NCI-H2081 (cell line): Measurements from ENCODE around the gene KCNH1.
"Not testable (repeated sequence)": the region's sequence is repeated elsewhere in the genome, so short reads cannot be mapped to it uniquely, and the experiment has no call there.

Experiments used
- DNase-seq, 2 experiments: peaks; one replicate each; lab custom pipeline; 2025; lab: John Stamatoyannopoulos, UW

The KCNH1 gene

DNA sequence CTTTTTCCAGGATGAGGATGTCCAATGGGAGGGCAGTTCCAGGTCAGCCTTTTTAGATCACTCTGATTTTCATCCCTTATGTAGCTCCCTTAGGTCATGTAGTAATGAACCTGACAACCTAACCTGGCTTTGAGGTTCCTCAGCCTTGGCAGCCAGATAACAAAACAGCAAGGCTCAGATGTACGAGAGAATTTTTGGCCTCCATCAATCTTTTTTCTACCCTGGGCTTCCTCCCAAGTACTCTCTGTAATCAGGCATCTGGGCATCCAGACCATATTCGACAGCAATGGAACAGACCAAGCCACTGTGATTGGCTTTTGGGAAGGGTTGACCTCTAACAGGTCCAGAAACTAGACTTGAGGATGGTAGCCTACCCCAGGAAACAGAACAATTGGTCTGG, 38.6 kb downstream of the KCNH1 start:
- no peak for DNase-seq

GRCh38 chr1:211092955-211093354, 41.0 kb downstream of the KCNH1 start:
- no peak for DNase-seq

GRCh38 chr1:211091867-211092266, 42.1 kb downstream of the KCNH1 start:
- DNase-seq, result no peak

GRCh38 chr1:211089536-211089935, 44.4 kb downstream of the KCNH1 start:
- DNase-seq, result no peak

GRCh38 chr1:211088156-211088555, 45.8 kb downstream of the KCNH1 start:
- DNase-seq, result no peak

- no peak for DNase-seq
Observed at GRCh38 chr1:211082824-211083223, 51.1 kb downstream of the KCNH1 start.

DNA sequence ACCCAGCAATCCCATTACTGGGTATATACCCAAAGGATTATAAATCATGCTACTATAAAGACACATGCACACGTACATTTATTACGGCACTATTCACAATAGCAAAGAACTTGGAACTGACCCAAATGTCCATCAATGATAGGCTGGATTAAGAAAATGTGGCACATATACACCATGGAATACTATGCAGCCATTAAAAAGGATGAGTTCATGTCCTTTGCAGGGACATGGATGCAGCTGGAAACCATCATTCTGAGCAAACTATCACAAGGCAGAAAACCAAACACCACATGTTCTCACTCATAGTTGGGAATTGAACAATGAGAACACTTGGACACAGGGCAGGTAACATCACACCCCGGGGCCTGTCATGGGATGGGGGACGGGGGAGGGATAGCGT, 52.5 kb downstream of the KCNH1 start:
- not testable (repeated sequence) for DNase-seq

DNA sequence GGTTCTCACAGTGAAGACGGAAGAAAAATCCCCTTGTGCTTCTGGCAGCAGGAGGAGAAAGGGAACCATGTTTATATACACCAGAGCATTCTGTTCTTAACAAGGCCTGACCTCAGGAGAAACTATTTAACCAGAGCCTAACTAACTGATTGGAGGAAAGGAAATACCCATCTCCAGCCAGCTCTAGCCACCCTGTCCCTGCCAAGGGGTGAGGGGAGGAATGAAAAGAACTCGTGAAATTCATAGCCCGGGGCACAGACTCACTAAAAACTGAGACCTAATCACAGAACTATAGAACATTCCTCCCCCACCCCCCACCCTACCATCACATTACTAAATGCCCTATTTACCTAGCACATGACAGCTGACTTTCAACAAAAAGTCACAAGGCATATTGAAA, 65.0 kb downstream of the KCNH1 start:
- DNase-seq, result no peak

DNA sequence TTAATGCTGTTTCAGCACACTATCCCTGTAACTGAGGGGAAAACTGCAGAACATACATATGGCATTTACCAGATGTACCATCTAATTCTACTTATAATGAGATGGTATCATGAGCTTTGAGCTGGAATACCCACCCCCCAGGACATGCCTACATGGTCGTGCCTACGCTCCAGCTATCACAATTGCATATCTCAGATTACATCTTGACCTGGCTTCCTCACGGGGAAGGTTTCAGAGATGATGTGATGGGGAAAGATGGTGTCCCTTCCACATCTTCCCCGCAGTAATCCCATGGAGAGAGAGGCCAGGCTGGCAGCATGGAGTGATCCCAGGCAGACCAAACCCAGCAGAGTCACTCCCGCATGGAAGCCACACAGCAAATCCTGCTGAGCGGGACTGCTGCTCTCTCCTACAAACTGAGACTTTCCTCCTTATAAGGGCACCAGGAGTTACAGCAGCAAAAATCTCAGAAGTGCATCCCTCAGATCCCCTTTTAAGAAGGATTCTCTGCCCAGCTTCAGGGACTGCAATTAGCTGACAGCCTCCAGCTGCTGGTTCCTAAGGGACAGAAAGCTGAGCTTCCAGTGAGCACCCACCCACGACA, 67.1 kb downstream of the KCNH1 start:
- DNase-seq, result no peak

DNA sequence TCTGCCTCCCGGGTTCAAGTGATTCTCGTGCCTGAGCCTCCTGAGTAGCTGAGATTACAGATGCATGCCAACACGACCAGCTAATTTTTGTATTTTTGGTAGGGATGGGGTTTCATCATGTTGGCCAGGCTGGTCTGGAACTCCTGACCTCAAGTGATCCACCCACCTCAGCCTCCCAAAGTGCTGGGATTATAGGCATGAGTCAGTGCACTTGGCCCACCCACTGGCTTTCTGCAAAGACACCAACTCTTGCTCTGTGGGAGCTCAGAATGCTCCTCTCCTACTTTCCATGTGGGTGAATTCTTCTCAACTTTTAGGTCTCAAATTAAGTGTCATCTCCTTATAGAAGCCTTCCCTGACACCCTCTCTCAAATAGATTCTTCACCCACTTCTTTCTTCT, 92.1 kb downstream of the KCNH1 start:
- not testable (repeated sequence) for DNase-seq

DNA sequence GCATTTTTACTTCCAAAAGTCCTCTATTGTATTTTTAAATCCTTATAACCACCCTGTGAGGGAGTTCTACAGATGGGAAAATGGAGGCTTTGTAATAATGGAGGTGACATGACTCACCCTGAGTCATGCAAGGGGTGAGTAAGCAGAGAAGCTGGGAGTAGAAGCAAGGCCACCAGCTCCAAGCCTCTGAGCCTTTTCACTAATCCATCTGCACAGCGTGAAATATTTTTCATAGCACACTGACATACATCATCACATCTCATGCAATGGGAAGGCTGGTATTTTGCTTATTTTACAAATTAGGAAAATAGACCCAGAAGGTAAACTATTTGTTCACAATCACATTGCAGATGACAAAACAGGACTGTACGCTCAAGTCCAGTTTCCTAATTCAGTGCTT, 96.9 kb downstream of the KCNH1 start:
- DNase-seq, result no peak

DNA sequence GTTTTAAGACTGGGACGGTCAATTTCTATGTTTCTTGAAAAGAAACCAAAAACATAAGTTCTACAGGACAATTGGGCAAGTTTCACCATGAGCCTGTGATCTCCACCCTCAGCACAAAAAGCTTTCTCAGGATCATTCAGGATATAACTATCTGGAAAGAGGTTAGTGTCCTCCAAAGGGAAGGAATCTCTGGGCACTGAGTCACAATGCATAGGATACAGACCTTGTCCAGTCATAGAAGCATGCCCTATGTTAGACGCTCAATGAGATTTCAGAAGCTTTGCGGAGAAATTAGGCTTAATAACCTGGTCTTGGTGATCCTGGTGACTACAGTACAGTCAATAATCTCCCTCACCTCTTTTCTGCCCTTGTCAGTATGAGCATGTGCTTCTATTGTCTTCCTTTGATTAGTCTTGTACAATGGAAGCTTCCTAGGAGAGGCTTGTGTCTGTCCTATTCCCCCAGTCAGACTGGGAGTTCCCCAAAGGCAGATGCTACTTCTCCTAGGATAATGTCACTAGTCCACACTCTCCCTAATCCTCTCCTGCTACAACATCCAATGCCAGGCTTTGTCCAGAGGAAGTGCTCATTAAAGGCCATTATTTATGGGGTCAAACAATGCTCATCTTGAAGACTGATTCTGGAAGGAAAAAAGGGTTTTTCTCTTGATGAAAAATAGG, 97.4 kb downstream of the KCNH1 start:
- DNase-seq, result no peak

DNA sequence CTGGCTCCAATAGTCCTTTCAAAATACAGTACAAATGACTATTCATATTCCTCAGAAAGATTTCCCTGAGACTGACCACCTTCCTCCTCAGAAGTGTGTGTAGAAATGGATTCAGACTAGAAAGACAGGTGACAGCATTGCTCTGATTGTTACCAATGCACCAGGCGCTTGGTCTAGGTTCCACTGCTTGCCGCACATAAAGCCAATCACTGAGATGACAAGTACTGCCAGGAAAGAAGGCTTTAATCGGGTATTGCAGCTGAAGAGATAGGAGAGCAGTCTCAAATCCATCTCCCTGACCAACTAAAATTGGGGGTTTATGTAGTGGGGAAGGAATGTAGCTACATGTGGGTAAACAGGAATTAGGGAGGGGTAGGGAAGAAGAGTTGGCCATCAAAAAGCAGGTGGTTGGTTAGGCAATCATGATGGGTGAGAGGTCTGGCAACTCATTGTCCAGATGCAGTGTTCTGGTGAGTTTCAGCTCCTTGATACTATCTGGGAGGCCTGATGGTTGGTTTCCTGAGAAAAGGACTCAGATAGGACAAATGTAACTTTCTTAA, 98.0 kb downstream of the KCNH1 start:
- no peak for DNase-seq

- DNase-seq, result no peak
Observed at GRCh38 chr1:211033921-211034525, 99.9 kb downstream of the KCNH1 start.

GRCh38 chr1:211024901-211025300, 109.0 kb downstream of the KCNH1 start:
- no peak for DNase-seq

DNA sequence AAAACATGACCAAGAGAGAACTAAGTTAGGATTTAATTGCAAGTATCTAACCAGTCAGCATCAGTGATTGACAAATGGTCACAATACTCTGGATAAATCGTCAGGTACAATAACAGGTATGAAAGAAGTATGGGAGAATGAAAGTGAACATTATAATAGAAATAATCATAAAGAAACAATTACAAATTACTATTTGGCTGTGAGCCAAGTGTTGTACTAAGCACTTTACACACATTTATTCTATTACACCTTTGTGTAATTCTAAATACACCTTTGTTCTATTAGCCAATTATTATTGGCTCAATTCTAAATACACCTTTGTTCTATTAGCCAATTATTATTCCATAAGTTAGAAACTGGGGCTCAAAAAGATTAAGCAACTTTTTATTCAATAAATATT, 114.7 kb downstream of the KCNH1 start:
- DNase-seq, result no peak

DNA sequence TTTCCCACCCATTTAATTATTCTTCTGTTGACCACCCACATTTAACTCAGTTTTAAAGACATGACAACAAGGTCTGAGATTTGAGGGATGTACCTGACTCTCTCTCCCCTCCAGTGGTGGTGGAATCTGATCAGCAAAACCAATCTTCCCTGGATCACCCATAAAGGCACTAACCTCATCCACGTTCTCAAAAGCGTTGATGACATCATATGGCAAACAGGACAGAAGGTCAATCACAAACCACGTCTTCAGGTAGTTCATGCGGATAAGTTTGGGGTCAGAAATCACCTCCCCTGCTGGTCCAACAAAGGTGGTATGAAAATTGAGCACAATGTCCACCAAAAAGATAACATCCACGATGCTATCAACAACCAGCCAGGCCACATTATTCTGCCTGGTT, 115.3 kb downstream of the KCNH1 start:
- no peak for DNase-seq

DNA sequence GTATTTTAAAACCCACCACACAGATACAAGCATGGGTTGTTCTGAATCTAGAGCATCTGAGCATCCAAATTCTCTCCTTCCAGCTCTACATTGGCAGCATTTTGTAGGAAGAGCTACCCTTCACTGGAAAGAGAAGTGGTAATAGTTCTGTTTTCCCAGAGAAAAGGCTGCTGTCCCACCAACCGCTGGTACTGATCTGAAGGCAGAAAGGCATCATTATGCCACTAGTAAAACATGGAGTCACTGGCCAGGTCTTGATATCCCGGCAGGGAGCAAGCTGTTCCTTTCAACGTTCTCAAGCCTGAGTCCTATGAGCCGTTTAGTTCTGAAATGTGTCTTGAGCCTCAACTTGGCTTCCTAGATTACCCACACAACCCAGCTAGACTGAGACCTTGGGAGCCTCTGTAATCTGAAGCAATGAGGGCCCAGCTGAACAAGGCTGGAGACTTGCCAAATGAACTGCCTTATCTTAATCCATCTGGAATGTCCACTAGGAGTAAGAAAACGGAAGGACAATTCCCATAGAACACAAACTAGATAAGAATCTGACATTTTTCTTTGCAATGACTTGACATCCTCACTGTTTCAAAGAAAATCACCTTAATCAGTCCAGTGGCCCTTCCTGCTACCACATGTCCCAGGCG, 116.8 kb downstream of the KCNH1 start:
- DNase-seq, result no peak

- DNase-seq, result no peak
Observed at GRCh38 chr1:211014275-211014674, 119.7 kb downstream of the KCNH1 start.

GRCh38 chr1:211013346-211014240, 120.4 kb downstream of the KCNH1 start:
- DNase-seq, result no peak

DNA sequence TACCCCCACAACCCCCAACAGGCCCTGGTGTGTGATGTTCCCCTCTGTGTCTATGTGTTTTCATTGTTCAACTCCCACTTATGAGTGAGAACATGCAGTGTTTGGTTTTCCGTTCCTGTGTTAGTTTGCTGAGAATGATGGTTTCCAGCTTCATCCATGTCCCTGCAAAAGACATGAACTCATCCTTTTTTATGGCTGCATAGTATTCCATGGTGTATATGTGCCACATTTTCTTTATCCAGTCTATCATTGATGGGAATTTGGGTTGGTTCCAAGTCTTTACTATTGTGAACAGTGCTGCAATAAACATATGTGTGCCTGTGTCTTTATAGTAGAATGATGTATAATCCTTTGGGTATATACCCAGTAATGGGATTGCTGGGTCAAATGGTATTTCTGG, 122.8 kb downstream of the KCNH1 start:
- DNase-seq, result not testable (repeated sequence)

- no peak for DNase-seq
Observed at GRCh38 chr1:211009944-211010343, 124.0 kb downstream of the KCNH1 start.
